Nephron progenitor cell (in vitro differentiated cells): ENCODE data around the gene LRRC55.

Experiments
- DNase-seq: peaks from one replicate; pipeline ENCODE4 v3.0.0; 2021
- H3K27ac Mint-ChIP-seq: 2 replicates; pipeline ENCODE4 v1.8.0; 2021; ENCODE audit warnings: mild to moderate bottlenecking, moderate library complexity, mixed read lengths
- H3K27me3 Mint-ChIP-seq: 2 replicates; pipeline ENCODE4 v1.8.0; 2021; ENCODE audit warnings: mild to moderate bottlenecking, low read depth, mixed read lengths; ENCODE audit not compliant: poor library complexity
- H3K36me3 Mint-ChIP-seq: 2 replicates; pipeline ENCODE4 v1.8.0; 2021; ENCODE audit warnings: low read depth, mixed read lengths
- H3K4me1 Mint-ChIP-seq: 2 replicates; pipeline ENCODE4 v1.8.0; 2021; ENCODE audit warnings: mixed read lengths
- H3K4me3 Mint-ChIP-seq: 2 replicates; pipeline ENCODE4 v1.8.0; 2021; ENCODE audit warnings: mild to moderate bottlenecking, moderate library complexity, mixed read lengths
- H3K9me3 Mint-ChIP-seq: 2 replicates; pipeline ENCODE4 v1.8.0; 2021; ENCODE audit warnings: mild to moderate bottlenecking, moderate library complexity, mixed read lengths
- CTCF ChIP-seq: fragments of 200-600 bp; sonication (generic); IDR thresholded peaks from 2 replicates; pipeline ENCODE4 v1.5.0; 2021; ENCODE audit warnings: antibody characterized with exemption

LRRC55 gene

DNA sequence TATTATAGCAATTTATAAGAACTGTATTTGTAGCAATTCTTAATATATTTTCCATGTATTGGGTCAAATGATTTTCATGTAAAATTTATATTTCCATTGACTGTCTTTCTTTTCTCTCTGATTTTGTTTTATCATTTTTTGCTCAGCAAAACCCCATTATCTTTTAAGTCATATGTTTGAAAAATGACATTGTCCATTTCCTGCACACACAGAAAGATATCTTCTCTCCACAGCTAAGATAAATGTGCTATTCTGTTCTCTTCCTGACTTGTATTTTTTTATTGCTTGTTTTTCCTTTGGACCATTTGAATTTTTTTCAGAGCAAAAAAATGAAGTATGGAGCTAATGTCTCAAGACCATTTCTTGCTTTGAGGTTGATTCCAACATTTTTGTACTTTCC is 6.3 kb upstream of the LRRC55 start:
- peaks cover 2% of the 10 kb centered on the region for H3K27me3 Mint-ChIP-seq
- H3K27ac Mint-ChIP-seq, result no peak overlapping the region
- peaks cover 11% of the 10 kb centered on the region for H3K9me3 Mint-ChIP-seq
- H3K4me1 Mint-ChIP-seq, result peaks cover 14% of the 10 kb centered on the region
- peaks cover 5% of the 10 kb centered on the region for H3K36me3 Mint-ChIP-seq
- no peak for TF ChIP-seq CTCF
- no peak for DNase-seq
- H3K4me3 Mint-ChIP-seq, result no peak overlapping the region

- Mint-ChIP-seq H3K36me3 (no peaks in the 10 kb centered on the region), H3K27me3 (peaks cover 4% of the 10 kb centered on the region), H3K4me1 (peaks cover 31% of the 10 kb centered on the region)
Observed at GRCh38 chr11:57178334-57178733, 3.4 kb upstream of the LRRC55 start.

GRCh38 chr11:57179681-57180080 is 2.1 kb upstream of the LRRC55 start:
- no peak for DNase-seq
- H3K27me3 Mint-ChIP-seq, result peaks cover 14% of the 10 kb centered on the region
- H3K4me3 Mint-ChIP-seq, result peak overlapping the region; percentile 76
- TF ChIP-seq CTCF, result no peak
- no peak overlapping the region for H3K27ac Mint-ChIP-seq
- H3K36me3 Mint-ChIP-seq, result no peaks in the 10 kb centered on the region
- H3K9me3 Mint-ChIP-seq, result no peaks in the 10 kb centered on the region
- peaks cover 31% of the 10 kb centered on the region for H3K4me1 Mint-ChIP-seq

More at GRCh38 chr11:57178334-57178733, 3.4 kb upstream of the LRRC55 start:
- Mint-ChIP-seq H3K27ac (no peak overlapping the region), H3K4me3 (no peak overlapping the region), H3K9me3 (no peaks in the 10 kb centered on the region)
- TF ChIP-seq CTCF, result no peak
- no peak for DNase-seq

DNA sequence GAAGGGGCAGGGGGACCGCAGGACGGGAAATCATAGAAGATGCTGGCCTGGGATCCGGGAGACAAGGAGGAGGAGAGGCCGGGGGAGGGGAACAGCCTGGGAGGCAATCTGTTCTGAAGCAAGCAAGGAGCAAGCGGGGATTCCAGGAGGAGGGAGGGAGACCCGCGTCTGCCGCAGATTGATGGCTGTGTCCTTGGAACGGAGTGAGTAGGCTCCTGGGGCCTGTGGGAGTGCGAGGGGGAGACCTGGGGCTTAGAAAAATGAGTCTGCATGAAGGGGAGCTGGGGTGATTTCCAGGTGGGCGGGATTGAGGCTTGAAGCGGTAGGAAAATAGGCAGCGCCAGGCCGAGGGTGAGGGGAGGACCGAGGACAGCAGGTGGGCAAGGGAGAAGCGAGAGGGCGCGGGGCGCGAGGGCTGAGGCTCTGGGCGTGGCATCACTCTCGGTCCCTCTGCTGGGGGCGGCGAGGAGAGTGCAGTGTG is 1.6 kb upstream of the LRRC55 start:
- peaks cover 31% of the 10 kb centered on the region for H3K4me1 Mint-ChIP-seq
- H3K36me3 Mint-ChIP-seq, result no peaks in the 10 kb centered on the region
- H3K27me3 Mint-ChIP-seq, result peaks cover 17% of the 10 kb centered on the region
- no peak overlapping the region for H3K27ac Mint-ChIP-seq
- peak overlapping the region; percentile 76 for H3K4me3 Mint-ChIP-seq
- DNase-seq, result peak; percentile 70
- no peaks in the 10 kb centered on the region for H3K9me3 Mint-ChIP-seq
- no peak for TF ChIP-seq CTCF

DNA sequence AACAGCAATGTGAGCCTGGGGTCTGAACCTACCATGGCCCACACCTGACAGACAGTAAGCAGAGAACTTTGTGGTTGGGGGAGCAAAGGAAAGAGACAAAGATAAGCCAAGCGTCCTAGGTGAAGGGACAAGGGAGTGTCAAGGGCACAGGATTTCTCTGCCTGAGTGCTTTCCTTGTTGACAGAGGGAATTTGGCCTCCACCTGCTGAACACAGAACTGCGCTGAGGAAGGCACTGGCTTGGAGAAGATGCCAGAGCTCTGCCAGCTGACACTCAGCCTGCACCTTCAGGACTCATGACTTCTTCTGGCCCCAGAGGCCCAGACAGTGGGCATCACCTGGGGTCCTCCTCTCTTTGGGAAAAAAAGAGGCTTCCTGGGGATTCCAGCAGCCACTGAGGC is 789 bp upstream of the LRRC55 start:
- DNase-seq, result no peak
- Mint-ChIP-seq H3K4me1 (peaks cover 31% of the 10 kb centered on the region), H3K36me3 (no peaks in the 10 kb centered on the region), H3K27me3 (peaks cover 21% of the 10 kb centered on the region), H3K4me3 (peak overlapping the region; percentile 76), H3K27ac (no peak overlapping the region), H3K9me3 (no peaks in the 10 kb centered on the region)
- TF ChIP-seq CTCF, result no peak

DNA sequence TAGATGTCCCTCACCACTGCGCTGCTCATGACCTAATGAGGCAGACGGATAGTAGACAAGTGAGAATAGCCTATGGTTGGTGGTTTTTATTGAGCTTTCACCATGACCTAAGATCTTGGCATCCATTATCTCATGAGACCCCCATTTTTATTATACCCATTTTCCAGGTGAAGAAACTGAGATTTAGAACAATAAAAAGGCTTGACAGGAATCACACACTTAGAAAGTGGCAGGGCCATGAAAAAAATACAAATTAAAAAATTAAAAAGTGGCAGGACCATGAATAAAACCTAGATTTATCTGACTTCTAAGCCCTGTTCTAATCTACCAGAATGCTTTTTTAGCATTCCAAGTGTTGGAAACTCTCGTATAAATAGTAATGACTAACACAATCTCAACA is 1.1 kb downstream of the LRRC55 start:
- H3K9me3 Mint-ChIP-seq, result no peaks in the 10 kb centered on the region
- DNase-seq, result no peak
- H3K4me3 Mint-ChIP-seq, result no peak overlapping the region
- H3K4me1 Mint-ChIP-seq, result peaks cover 31% of the 10 kb centered on the region
- TF ChIP-seq CTCF, result no peak
- H3K27me3 Mint-ChIP-seq, result peaks cover 21% of the 10 kb centered on the region
- no peak overlapping the region for H3K27ac Mint-ChIP-seq
- peaks cover 4% of the 10 kb centered on the region for H3K36me3 Mint-ChIP-seq
